ENCODE results near the gene PRDM1. TPM values are rescaled to one million over a fixed set of nuclear protein-coding genes. Genes with fewer than 3 reads are reported as not detected.

PRDM1 gene
- total RNA-seq, 1 donor from 2014 or later, result 16.4 TPM

- peaks cover 9% of the 10 kb centered on the region for H3K27me3 Mint-ChIP-seq
- intact Hi-C loops (cut with micrococcal nuclease), result loop anchor here (2.0 to 5.0 kb wide), 4 partner anchors 203 to 655 kb away; partner anchors contain the start of gene ATG5
- POLR2A ChIA-PET, result interaction anchor here (0.6 to 5.3 kb wide), 13 partner anchors 11 to 240 kb away, joined by 3 to 80 read pairs (median 4); partner anchors contain the start of gene ATG5
- peak overlapping the region; percentile 84 for H3K27ac Mint-ChIP-seq
- DNase-seq, result no peak
- CTCF ChIA-PET, result interaction anchor here (0.9 to 2.8 kb wide), 9 partner anchors 9 to 601 kb away, joined by 3 to 23 read pairs (median 4); no protein-coding TSS in a partner anchor
- ATAC-seq (ENCODE audit: low read depth), result no peak
- no peak for TF ChIP-seq CTCF (IDR thresholded peaks at IDR 0.05)
- peaks cover 3% of the 10 kb centered on the region for H3K36me3 Mint-ChIP-seq (ENCODE audit: low read depth)
- H3K4me1 Mint-ChIP-seq, result peaks cover 60% of the 10 kb centered on the region
- peak overlapping the region; percentile 90 for H3K4me3 Mint-ChIP-seq
- no peaks in the 10 kb centered on the region for H3K9me3 Mint-ChIP-seq
Observed at GRCh38 chr6:106085692-106085983, 498 bp upstream of the PRDM1 start.

GRCh38 chr6:106086814-106087175 lies 659 bp downstream of the PRDM1 start:
- Mint-ChIP-seq H3K9me3 (no peaks in the 10 kb centered on the region), H3K4me3 (peak overlapping the region; percentile 90), H3K27ac (no peak overlapping the region), H3K36me3 (ENCODE audit: low read depth) (peaks cover 3% of the 10 kb centered on the region), H3K4me1 (peaks cover 68% of the 10 kb centered on the region), H3K27me3 (peaks cover 5% of the 10 kb centered on the region)
- no peak for DNase-seq
- intact Hi-C loops (cut with micrococcal nuclease), result loop anchor here (1.0 to 5.0 kb wide), 9 partner anchors 11 to 602 kb away; no protein-coding TSS in a partner anchor
- ChIA-PET CTCF (interaction anchor here (0.8 to 2.8 kb wide), 8 partner anchors 8 to 479 kb away, joined by 3 to 23 read pairs (median 4); no protein-coding TSS in a partner anchor), POLR2A (interaction anchor here (0.5 to 5.3 kb wide), 12 partner anchors 10 to 194 kb away, joined by 3 to 80 read pairs (median 4); no protein-coding TSS in a partner anchor)
- no peak for ATAC-seq (ENCODE audit: low read depth)
- no peak for TF ChIP-seq CTCF (IDR thresholded peaks at IDR 0.05)

- Mint-ChIP-seq H3K27ac (no peak overlapping the region), H3K9me3 (no peaks in the 10 kb centered on the region), H3K27me3 (peaks cover 5% of the 10 kb centered on the region), H3K4me3 (peak overlapping the region; percentile 90), H3K4me1 (peaks cover 71% of the 10 kb centered on the region), H3K36me3 (ENCODE audit: low read depth) (peaks cover 3% of the 10 kb centered on the region)
- intact Hi-C loops (cut with micrococcal nuclease), result loop anchor here (5.0 kb wide), 2 partner anchors 205 to 425 kb away; no protein-coding TSS in a partner anchor
- DNase-seq (no peak), ATAC-seq (ENCODE audit: low read depth) (no peak)
- POLR2A ChIA-PET, result interaction anchor here (0.5 to 5.3 kb wide), 5 partner anchors 9 to 113 kb away, joined by 3 to 80 read pairs (median 16); no protein-coding TSS in a partner anchor
- CTCF ChIA-PET, result interaction anchor here (0.7 to 2.8 kb wide), 3 partner anchors 92 to 135 kb away, joined by 3 to 23 read pairs (median 3); no protein-coding TSS in a partner anchor
- TF ChIP-seq CTCF (IDR thresholded peaks at IDR 0.05), result no peak
Observed at GRCh38 chr6:106087548-106088325, 1.6 kb downstream of the PRDM1 start.

- H3K36me3 Mint-ChIP-seq (ENCODE audit: low read depth), result peaks cover 3% of the 10 kb centered on the region
- H3K4me1 Mint-ChIP-seq, result peaks cover 75% of the 10 kb centered on the region
- DNase-seq (no peak), ATAC-seq (ENCODE audit: low read depth) (no peak)
- intact Hi-C loops (cut with micrococcal nuclease), result loop anchor here (1.0 to 10.0 kb wide), 5 partner anchors 8 to 1025 kb away; partner anchors contain the start of genes BEND3 and CD24
- peak overlapping the region; percentile 53 for H3K4me3 Mint-ChIP-seq
- H3K27ac Mint-ChIP-seq, result peak overlapping the region; percentile 26
- H3K9me3 Mint-ChIP-seq, result no peaks in the 10 kb centered on the region
- no peak for TF ChIP-seq CTCF (IDR thresholded peaks at IDR 0.05)
- peaks cover 5% of the 10 kb centered on the region for H3K27me3 Mint-ChIP-seq
- ChIA-PET CTCF (interaction anchor here (0.6 to 2.6 kb wide), 20 partner anchors 9 to 889 kb away, joined by 3 to 65 read pairs (median 4); no protein-coding TSS in a partner anchor), POLR2A (interaction anchor here (0.5 to 2.4 kb wide), 11 partner anchors 9 to 355 kb away, joined by 3 to 16 read pairs (median 6); no protein-coding TSS in a partner anchor)
Observed at GRCh38 chr6:106090001-106090400, 3.9 kb downstream of the PRDM1 start.

- no peak for DNase-seq
- peaks cover 4% of the 10 kb centered on the region for H3K27me3 Mint-ChIP-seq
- H3K4me1 Mint-ChIP-seq, result peaks cover 68% of the 10 kb centered on the region
- ATAC-seq (ENCODE audit: low read depth), result no peak
- ChIA-PET POLR2A (interaction anchor here (0.7 to 2.0 kb wide), 8 partner anchors 8 to 1368 kb away, joined by 3 to 9 read pairs (median 3); no protein-coding TSS in a partner anchor), CTCF (interaction anchor here (3.5 kb wide), 1 partner anchor 132 kb away, joined by 25 read pairs; no protein-coding TSS in a partner anchor)
- no peaks in the 10 kb centered on the region for H3K9me3 Mint-ChIP-seq
- H3K36me3 Mint-ChIP-seq (ENCODE audit: low read depth), result peaks cover 3% of the 10 kb centered on the region
- H3K27ac Mint-ChIP-seq, result no peak overlapping the region
- intact Hi-C loops (cut with micrococcal nuclease), result loop anchor here (10.0 kb wide), 2 partner anchors 883 to 1023 kb away; partner anchors contain the start of genes BEND3 and CD24
- no peak overlapping the region for H3K4me3 Mint-ChIP-seq
- no peak for TF ChIP-seq CTCF (IDR thresholded peaks at IDR 0.05)
Observed at GRCh38 chr6:106092279-106092678, 6.1 kb downstream of the PRDM1 start.

Data from activated B cell treated with CpG ODN at 0.5 μM for 24 hours (primary cell).